MM.1S (cell line): ENCODE results near the gene NKAPL.

ENCODE experiments used
- CTCF ChIP-seq: fragments of 300-600 bp; sonication (generic); IDR thresholded peaks from 2 replicates; pipeline ENCODE4 v1.5.1; 2016; ENCODE audit warnings: antibody characterized with exemption, low read length, mixed read lengths
- EZH2phosphoT487 ChIP-seq: fragments of 300-600 bp; sonication (generic); IDR thresholded peaks from 2 replicates; pipeline ENCODE4 v1.6.1; 2018; ENCODE audit warnings: antibody characterized with exemption, low read length

- TF ChIP-seq CTCF: no peak
- no peak for TF ChIP-seq EZH2phosphoT487
These were observed 47.1 kb upstream of the NKAPL start for GRCh38 chr6:28211840-28212509.
